Colon (tissue), 2 donors: ENCODE results near the gene EIF3CL.
"Not testable (repeated sequence)": the region's sequence is repeated elsewhere in the genome, so short reads cannot be mapped to it uniquely, and the experiment has no call there.

Experiments
- FAIRE-seq: peaks from 2 replicates; lab custom pipeline; 2012; peaks lifted over from hg19 to GRCh38; lab: Jason Lieb, UNC
- donor health status: control.
- donor health status: control.

The EIF3CL gene

DNA sequence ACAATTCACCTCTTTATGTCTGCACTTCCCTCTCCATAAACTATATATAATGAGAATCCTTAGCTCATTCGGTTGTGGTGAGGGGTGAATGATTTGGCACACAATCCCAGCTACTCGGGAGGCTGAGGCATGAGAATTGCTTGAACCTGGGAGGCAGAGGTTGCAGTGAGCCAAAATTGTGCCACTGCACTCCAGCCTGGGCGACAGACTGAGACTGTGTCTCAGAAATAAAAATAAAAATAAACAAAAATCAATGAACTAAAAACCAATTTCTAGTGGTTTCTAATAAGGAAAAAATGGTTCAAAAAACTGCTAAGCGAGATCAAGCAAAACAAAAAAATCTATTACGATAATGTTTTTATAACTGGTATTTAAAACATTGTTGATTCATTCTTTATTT, 40.2 kb downstream of the EIF3CL start, which contains the start of gene NPIPB6:
TSS of gene NPIPB6 (minus strand) at position 101 of the 400 bp plus-strand sequence. CDS start 686 bp downstream, outside the sequence.
- not testable (repeated sequence) for FAIRE-seq

DNA sequence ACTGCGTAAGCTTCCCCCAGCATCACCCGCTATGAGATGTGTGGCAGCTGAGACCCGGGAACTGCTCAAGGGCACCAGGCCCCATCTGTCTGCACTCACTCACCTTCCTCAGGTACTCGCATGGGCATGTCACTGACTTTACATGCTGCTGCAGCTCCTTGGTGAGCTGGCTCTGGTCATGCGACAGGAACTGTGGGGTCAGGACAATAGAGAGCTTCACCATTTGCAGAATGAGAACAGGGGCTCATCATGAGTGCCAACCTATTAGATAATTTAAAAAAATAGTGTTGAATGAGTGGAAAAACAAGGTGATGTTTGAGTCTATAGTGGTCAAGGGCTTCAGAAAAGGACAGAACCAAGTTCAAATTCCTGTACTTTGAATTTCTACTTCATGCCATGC, 41.0 kb downstream of the EIF3CL start:
- not testable (repeated sequence) for FAIRE-seq

DNA sequence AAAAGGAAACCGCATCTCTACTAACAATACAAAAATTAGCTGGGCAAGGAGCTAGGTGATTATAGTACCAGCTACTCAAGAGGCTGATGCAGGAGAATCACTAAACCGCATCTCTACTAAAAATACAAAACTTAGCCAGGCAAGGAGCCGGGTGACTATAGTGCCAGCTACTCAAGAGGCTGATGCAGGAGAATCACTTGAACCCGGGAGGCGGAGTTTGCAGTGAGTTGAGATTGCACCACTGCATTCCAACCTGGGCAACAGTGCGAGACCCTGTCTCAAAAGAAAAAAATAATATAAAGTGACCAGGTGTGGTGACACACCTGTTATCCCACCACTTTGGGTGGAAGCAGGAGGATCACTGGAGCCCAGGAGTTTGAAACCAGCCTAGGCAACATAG, 65.4 kb downstream of the EIF3CL start:
- not testable (repeated sequence) for FAIRE-seq

DNA sequence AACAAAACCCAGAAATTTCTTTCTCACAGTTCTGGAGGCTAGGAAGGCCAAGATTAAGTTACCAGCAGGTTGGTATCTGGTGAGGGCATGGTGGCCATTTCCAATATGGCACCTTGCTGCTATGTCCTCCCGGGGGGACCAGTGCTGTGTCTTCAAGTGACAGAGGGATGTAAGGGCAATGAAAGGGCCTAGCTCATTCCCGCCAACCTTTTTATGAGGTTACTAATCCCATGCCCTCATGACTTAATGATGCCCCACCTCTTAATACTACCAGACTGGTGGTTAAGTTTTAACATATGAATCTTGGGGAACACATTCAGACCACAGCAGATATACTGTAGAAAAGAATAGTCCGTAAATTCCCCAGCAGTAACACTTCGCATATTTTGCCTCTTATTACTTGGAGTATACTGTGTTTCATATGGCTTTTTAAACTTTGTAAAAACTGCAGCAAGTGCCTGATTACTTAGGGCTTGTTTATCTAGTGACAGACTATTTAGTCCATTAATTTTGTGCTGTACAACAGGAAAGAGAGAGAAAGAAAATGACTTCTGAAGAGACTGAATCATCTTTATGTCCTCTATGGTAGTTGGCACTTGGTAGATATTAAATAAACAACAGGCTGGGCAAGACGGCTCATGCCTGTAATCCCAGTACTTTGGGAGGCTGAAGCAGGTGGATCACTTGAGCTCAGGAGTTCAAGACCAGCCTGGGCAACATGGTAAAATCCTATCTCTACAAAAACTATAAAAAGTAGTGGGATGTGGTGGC, 66.5 kb downstream of the EIF3CL start:
- FAIRE-seq, result not testable (repeated sequence)

DNA sequence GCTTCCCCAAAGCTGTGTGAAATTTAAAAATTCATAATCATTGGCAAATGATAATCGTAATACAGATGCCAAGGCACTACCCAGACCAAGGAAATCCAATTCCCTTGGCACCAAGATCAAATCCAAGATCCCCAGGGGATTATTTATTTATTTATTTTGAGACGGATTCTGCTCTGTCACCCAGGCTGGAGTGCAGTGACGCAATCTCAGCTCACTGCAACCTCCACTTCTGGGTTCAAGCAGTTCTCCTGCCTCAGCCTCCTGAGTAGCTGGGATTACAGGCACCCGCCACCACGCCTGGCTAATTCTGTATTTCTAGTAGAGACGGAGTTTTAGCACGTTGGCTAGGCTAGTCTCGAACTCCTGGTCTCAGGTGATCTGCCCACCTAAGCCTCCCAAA, 68.0 kb downstream of the EIF3CL start:
- FAIRE-seq, result not testable (repeated sequence)

DNA sequence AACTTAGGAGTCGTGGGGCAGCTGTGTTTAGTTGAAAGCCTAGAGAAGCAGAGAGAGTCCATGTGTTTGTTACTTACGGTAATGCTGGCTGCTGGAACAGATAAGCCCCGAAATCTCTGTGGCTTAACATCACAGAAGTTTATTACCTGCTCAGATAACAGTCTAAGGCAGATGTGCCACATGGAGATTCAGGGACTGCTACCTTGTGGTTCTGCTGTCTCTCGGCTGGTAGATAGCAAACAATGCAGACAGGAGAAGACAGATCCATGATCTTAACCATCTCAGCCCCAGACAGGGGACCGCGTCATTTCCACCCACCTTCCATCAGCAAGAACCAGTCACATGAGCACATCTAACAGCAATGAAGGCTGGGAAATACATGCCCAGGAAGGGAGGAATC, 71.0 kb downstream of the EIF3CL start:
- FAIRE-seq, result not testable (repeated sequence)

DNA sequence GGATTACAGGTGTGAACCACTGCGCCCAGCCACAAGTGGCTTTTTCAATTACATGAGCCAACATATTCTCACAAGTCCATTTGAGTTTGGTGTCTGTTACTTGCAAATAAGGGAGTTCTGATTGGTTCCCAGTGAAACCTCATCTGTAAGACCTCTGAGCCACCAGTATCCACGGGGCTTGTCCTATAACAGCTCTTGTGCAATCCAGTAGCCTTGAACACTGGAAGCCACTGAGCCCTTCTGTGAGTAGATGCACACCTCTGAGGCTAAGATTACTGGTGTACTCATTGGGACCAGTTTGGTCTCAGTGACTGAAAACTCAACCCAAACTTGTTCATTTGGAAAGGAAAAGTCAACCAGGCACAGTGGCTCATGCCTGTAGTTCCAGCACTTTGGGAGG, 72.7 kb downstream of the EIF3CL start:
- FAIRE-seq, result not testable (repeated sequence)

DNA sequence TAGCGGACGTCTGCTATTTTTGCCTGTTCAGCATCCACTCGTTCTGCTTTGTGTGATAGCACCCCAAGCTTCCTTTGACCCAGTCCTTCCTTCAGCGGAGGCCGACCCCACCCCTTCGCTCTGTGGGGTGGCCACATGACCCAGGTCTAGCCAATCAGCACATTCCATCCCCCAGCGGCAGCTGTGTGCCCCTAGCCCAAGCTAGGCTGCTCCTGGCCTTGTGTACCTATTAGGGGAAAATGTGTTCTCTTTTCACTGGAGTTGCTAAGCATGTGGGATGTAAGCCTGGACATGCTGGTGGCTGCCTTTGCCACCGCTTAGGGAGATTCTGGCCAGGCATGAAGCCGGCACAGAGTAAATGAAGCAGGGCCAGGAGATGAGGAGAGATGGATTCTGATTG, 73.4 kb downstream of the EIF3CL start:
- not testable (repeated sequence) for FAIRE-seq
